ENCODE results near the gene ZBTB21. TPM values are rescaled to one million over a fixed set of nuclear protein-coding genes. Genes with fewer than 3 reads are reported as not detected.
A peak's percentile ranks its signal among the peaks of the same experiment; 100 is the strongest.

The ZBTB21 gene
- total and polyA plus RNA-seq, 9 of the 15 experiments (the other 6 are each of a cell fraction or from before 2014, with no cell fraction given) = 2.2 to 15.2 (median 8.7) TPM

GRCh38 chr21:41943851-41944250 is 66.3 kb downstream of the ZBTB21 start:
- no peak overlapping the region for H2AFZ ChIP-seq (ENCODE audit: low read depth, low read length)
- in situ Hi-C loops (cut with MboI) (no loop called here), intact Hi-C loops (cut with micrococcal nuclease) (no loop called here)
- DNase-seq (ENCODE audit: extremely low read depth in 1 of 4, low spot score in 3 of 4) = no peak
- no TSS peak for BruUV-seq (replicated peaks)
- CTCF ChIA-PET (ENCODE audit: low intra/inter-chr PET ratio) = no interaction called here
- no peak overlapping the region for H3K27ac ChIP-seq (ENCODE audit: extremely low read depth, low read depth, low read length)
- H3K9ac ChIP-seq (ENCODE audit: insufficient read depth in 1 of 2, low read depth in 2 of 2, low read length in 2 of 2) = peak overlapping the region in 1 of 2 experiments; percentile 57; a peak in 1 of 4 replicates
- H3K4me3 ChIP-seq = no peak overlapping the region
- peaks cover 6% of the 10 kb centered on the region; the same call in 2 of the 3 replicates for H3K79me2 ChIP-seq (ENCODE audit: control insufficient read depth, insufficient read depth, low read length)
- WGBS (ENCODE audit: insufficient coverage, low coverage, missing lambda C conversion rate) = 87% methylated on average over 10 of the region's 10 CpGs
- TF ChIP-seq CCAR2 (IDR thresholded peaks at IDR 0.05; ENCODE audit: low read depth, low read length) (no peak), LEF1 (IDR thresholded peaks at IDR 0.05) (no peak), RBM22 (IDR thresholded peaks at IDR 0.05; ENCODE audit: low read depth, low read length, poor library complexity, severe bottlenecking) (no peak), SRSF9 (IDR thresholded peaks at IDR 0.05; ENCODE audit: borderline replicate concordance, low read depth, low read length) (no peak), TRIM28 (IDR thresholded peaks at IDR 0.05) (no peak), TAF7 (tag; IDR thresholded peaks at IDR 0.05) (no peak), SOX6 (IDR thresholded peaks at IDR 0.05) (no peak), TGIF2 (CRISPR knock-in tag; IDR thresholded peaks at IDR 0.05) (no peak), ZNF764 (CRISPR knock-in tag; IDR thresholded peaks at IDR 0.05; ENCODE audit: low read depth) (no peak), XRCC4 (IDR thresholded peaks at IDR 0.05; ENCODE audit: extremely low read depth, insufficient read depth, insufficient read length) (no peak), NFYB (IDR thresholded peaks at IDR 0.05; ENCODE audit: extremely low read depth, insufficient read length) (no peak), ZNF140 (CRISPR knock-in tag; IDR thresholded peaks at IDR 0.05) (no peak), JUND (IDR thresholded peaks at IDR 0.05; ENCODE audit: borderline replicate concordance, low read depth, low read length) (no peak), JUND (tag; IDR thresholded peaks at IDR 0.05; ENCODE audit: borderline replicate concordance, low read depth, low read length) (no peak), STAT5A (IDR thresholded peaks at IDR 0.05; ENCODE audit: borderline replicate concordance, low read length) (no peak), ZNF232 (CRISPR knock-in tag; IDR thresholded peaks at IDR 0.05) (no peak), ADNP (tag; IDR thresholded peaks at IDR 0.05) (no peak), PURB (CRISPR knock-in tag; IDR thresholded peaks at IDR 0.05; ENCODE audit: low read depth) (no peak), ZZZ3 (IDR thresholded peaks at IDR 0.05) (no peak)
- TF ChIP-seq, protein P1, sequence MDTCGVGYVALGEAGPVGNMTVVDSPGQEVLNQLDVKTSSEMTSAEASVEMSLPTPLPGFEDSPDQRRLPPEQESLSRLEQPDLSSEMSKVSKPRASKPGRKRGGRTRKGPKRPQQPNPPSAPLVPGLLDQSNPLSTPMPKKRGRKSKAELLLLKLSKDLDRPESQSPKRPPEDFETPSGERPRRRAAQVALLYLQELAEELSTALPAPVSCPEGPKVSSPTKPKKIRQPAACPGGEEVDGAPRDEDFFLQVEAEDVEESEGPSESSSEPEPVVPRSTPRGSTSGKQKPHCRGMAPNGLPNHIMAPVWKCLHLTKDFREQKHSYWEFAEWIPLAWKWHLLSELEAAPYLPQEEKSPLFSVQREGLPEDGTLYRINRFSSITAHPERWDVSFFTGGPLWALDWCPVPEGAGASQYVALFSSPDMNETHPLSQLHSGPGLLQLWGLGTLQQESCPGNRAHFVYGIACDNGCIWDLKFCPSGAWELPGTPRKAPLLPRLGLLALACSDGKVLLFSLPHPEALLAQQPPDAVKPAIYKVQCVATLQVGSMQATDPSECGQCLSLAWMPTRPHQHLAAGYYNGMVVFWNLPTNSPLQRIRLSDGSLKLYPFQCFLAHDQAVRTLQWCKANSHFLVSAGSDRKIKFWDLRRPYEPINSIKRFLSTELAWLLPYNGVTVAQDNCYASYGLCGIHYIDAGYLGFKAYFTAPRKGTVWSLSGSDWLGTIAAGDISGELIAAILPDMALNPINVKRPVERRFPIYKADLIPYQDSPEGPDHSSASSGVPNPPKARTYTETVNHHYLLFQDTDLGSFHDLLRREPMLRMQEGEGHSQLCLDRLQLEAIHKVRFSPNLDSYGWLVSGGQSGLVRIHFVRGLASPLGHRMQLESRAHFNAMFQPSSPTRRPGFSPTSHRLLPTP (IDR thresholded peaks at IDR 0.05; ENCODE audit: borderline replicate concordance, extremely low read depth, insufficient read length) = no peak
- TF ChIP-seq, protein P2, sequence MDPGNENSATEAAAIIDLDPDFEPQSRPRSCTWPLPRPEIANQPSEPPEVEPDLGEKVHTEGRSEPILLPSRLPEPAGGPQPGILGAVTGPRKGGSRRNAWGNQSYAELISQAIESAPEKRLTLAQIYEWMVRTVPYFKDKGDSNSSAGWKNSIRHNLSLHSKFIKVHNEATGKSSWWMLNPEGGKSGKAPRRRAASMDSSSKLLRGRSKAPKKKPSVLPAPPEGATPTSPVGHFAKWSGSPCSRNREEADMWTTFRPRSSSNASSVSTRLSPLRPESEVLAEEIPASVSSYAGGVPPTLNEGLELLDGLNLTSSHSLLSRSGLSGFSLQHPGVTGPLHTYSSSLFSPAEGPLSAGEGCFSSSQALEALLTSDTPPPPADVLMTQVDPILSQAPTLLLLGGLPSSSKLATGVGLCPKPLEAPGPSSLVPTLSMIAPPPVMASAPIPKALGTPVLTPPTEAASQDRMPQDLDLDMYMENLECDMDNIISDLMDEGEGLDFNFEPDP (CRISPR knock-in tag; IDR thresholded peaks at IDR 0.05) = no peak
- POLR2A ChIA-PET = no interaction called here
- H3K36me3 ChIP-seq (ENCODE audit: control insufficient read depth, insufficient read depth, low read length) = peaks cover 5% of the 10 kb centered on the region; the same call in 1 of the 3 replicates
- no peak for FAIRE-seq
- H3K9me3 ChIP-seq (replicated peaks; ENCODE audit: control insufficient read depth, insufficient read depth, low read depth, low read length) = no peaks in the 10 kb centered on the region
- H3K4me1 ChIP-seq (replicated peaks in 1 of 2; ENCODE audit: control insufficient read depth in 2 of 2, insufficient read depth in 2 of 2, low read length in 2 of 2) = peaks cover 0 to 5% of the 10 kb centered on the region in 2 experiments; a peak in 2 of 5 replicates
- H3K27me3 ChIP-seq (ENCODE audit: control insufficient read depth in 2 of 2, insufficient read depth in 2 of 2, low read length in 2 of 2) = no peaks in the 10 kb centered on the region; a peak in 1 of 5 replicates
- no peak overlapping the region for H3K4me2 ChIP-seq (ENCODE audit: insufficient read depth, low read length)
- ATAC-seq = no peak
- no peaks in the 10 kb centered on the region for H3K9me1 ChIP-seq (ENCODE audit: control insufficient read depth, insufficient read depth, low read length)
- peaks cover 5% of the 10 kb centered on the region; the same call in 1 of the 2 replicates for H4K20me1 ChIP-seq (replicated peaks; ENCODE audit: control insufficient read depth, insufficient read depth, low read length)

Measured in K562 (cell line).